ENCODE measurements around the gene ARIH2.

The ARIH2 gene

DNA sequence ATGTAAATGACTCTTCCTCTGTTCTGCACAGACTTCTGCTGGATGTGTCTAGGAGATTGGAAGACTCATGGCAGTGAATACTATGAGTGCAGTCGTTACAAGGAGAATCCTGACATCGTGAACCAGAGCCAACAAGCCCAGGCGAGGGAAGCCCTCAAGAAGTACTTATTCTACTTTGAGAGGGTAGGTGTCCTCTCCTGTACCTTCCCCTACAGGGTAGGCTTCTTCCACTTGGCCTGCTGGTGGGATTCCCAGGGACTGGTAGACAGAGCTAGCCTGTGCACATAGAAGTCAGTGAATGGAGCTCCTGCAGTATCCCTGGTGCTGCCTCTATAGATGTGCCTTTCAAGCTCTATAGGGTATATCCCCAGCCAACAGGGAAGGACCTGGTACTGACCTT lies 60.8 kb downstream of the ARIH2 start:
- DNase-seq = no peak

DNA sequence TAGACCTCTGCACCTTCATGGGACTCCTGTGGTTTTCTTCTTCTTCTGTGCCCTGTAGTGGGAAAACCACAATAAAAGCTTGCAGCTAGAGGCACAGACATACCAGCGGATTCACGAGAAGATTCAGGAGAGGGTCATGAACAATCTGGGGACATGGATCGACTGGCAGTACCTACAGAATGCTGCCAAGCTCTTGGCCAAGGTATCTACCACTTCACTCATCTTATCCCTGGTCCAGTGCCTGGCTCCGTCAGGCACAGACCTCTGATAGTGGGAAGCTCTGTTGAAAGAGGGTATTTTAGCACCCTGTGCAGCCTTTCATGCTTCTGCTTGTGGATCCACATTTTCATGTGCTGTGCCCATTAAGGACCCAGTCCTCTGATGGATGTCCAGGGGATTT lies 61.7 kb downstream of the ARIH2 start:
- no peak for DNase-seq

DNA sequence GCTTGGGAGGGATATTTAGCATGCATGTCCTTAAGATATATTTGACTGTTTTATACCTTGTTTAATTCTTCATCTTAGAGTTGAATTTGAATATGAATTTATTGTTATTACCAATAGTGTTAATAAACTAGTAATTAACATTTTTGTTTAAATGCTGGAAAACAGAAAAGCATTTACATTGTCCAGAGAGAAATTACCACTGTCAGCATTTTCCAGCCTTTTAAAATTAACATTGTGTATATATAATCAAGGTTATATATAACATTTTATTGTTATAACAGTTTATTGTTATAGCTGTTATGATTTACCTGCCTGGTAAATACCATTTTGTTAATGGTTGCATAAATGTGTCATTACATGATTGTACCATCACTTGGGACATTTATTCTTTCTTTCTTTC lies 63.4 kb downstream of the ARIH2 start:
- DNase-seq = no peak

DNA sequence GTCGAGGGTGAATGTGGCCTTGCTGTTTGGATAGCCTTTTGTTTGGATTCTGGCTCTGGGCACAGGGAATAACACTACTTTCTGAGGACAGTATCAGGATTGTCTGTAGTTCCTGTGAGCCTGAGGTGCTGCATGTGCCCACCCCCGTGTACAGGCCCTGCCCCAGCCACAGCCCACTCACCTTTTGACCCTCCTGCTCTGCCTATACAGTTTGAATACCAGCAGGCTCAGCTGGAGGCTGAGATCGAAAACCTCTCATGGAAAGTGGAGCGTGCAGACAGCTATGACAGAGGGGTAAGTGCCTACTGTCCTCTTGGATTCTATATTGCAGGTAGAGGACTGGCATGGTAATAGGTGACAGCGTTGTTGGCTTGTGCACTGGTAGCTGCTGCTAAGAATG lies 64.0 kb downstream of the ARIH2 start:
- DNase-seq = no peak

DNA sequence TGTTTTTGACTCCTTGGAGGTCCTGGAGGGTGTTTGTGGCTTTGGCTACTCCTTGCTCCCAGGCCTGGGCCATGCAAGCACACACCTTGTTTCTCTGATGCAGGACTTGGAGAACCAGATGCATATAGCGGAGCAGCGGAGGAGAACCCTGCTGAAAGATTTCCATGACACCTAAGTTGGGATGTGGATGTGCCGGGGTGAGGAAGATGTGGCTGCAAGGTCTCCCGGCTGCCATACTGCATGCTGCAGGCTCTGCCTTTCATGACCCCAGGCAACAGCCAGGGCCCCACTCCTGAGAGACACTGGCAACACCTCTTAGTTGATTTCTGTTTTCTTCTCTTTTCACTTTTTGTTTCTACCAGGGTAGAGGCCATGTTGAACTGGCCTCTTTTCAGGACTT lies 64.5 kb downstream of the ARIH2 start:
- DNase-seq = no peak

DNA sequence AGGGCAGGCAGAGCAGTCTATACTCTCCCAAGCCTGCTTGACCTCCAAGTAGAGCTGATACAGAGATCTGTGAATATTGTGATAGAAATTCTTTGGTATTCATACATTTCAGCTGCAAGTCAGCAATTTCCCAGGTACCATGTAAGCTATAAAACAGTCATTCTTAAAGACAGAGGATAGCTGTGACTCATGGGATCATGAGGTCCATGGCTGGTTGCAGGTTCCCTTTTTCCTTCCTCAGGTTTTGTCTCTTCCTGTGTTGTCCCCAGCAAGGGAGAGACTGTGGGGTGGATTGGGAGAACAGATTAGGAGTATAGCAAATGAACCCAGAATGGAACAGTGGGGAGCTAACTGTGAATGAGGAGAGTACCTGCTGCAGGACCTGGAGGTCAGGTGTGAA lies 66.0 kb downstream of the ARIH2 start:
- no peak for DNase-seq

DNA sequence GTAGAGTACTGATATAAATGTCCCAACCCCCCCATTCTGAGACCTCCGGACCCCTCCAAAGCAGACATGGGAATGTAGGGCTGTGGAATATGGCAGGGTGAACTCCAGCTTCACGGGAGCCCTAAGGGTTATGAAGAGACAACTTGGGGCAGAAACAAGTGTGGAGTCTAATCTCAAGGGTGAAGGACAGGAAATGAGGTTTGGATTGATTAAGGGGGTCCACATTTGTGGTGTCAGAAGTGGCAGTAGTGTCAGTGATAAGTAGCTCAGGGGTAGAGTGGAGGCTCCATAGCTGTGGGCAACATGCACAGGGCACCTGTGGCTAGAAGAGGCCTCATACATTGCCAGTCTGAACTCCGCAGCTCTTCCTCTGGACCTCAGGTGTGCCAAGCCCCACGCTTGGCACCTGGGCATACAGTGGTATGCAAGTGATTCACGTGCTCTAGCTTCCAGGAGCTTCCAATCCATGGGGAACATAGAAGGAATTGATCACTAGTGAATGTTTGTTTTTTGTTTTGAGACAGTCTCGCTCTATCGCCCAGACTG lies 67.3 kb downstream of the ARIH2 start:
- DNase-seq = no peak

DNA sequence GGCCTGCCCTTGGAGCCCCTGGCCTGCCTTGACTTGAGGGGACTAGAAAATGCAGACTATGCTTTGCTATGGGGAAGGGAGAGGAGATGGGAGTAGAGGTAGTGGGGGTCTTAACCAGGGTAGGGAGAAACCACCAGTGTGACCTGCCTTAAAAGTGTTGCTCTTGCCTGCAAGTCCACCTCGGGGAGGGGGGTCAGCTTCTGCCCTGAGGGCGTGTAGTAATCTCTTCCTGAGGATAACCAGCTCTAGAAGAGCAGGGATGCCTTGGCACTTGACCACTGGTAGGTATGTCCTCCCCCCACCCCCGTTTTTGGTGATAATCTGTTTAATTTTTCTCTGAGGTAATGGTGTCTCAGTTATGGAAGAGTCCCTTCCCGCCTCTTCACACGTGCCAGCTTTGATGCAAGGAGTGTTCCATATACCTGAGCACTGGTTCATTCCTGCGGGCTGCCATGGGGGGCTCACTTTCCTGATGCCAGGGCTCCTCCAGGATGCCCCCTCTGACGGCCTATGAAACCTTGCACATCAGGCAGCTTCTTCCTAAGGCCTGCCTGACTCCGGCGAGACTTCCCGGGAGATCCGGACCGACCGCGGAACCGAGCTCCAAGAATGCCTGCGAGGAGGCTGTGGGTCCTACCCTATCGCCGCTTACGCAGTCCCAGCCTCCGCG lies 70.6 kb downstream of the ARIH2 start:
- peak; percentile 84 for DNase-seq

DNA sequence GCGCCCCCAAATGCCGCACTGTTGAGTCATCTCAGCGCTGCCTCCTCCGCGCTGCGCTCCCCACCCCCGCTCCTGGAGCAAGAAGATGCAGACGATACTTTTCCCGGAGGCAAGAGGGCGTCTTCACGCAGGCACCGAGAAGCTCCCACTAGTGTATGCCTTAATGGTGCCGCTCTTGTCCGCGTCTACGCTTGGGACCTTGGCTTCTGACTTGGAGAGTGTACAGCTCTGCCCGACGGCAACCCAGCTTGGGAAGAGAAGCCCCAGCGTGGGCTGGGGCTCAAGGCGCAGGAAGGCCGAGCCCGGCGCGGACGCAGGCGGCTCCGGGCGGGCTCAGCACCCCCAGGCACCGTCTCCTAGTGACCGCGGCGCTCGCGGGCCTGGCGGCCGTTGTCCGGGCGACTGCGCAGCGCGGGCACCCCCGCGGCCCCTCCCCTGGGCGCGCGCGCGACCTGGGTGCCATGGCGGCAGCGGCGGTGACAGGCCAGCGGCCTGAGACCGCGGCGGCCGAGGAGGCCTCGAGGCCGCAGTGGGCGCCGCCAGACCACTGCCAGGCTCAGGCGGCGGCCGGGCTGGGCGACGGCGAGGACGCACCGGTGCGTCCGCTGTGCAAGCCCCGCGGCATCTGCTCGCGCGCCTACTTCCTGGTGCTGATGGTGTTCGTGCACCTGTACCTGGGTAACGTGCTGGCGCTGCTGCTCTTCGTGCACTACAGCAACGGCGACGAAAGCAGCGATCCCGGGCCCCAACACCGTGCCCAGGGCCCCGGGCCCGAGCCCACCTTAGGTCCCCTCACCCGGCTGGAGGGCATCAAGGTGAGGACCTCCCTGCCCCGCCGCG lies 71.4 kb downstream of the ARIH2 start, which contains the start of gene P4HTM:
Gene P4HTM, plus strand, starts transcription at position 446 of the 840 bp plus-strand sequence. Its CDS starts 16 bp downstream, at position 462.
- DNase-seq = peak; percentile 97

DNA sequence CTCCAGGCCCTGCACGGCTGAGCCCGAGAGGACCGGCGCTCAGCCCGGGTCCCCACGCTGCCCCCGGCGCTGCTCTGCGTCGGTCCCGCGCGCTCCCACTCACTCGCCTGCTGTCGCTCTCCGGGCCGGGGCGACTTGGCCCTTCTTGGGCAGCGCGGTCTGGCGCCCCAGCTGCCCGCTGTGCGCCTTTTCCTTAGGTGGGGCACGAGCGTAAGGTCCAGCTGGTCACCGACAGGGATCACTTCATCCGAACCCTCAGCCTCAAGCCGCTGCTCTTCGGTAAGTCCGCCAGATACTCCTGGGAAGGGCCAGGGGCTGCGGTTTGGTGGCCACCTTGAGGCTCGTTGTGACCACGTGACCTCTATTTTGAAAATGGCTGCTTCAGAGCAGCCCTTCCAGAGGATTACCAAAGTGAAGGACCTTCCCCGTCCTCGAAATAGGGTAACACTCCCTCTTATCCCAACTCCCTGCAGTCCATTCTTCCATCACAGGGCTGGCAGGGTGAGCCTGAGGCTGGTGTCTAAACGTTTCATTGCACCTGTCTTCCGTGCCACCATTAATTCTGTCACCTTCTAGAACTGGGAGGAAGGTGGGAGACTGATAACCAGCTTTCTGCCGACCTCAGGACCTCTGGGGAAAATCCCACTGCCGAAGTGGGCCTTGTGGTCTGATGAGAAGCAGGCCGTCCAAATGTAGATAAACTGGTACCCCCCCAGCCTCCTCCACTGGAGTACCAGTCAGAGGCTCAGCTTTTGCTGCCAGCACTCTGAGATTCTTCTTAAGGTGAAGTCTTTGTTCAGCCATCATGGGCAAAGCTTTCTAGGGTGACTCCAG lies 72.2 kb downstream of the ARIH2 start:
- DNase-seq = peak; percentile 68

DNA sequence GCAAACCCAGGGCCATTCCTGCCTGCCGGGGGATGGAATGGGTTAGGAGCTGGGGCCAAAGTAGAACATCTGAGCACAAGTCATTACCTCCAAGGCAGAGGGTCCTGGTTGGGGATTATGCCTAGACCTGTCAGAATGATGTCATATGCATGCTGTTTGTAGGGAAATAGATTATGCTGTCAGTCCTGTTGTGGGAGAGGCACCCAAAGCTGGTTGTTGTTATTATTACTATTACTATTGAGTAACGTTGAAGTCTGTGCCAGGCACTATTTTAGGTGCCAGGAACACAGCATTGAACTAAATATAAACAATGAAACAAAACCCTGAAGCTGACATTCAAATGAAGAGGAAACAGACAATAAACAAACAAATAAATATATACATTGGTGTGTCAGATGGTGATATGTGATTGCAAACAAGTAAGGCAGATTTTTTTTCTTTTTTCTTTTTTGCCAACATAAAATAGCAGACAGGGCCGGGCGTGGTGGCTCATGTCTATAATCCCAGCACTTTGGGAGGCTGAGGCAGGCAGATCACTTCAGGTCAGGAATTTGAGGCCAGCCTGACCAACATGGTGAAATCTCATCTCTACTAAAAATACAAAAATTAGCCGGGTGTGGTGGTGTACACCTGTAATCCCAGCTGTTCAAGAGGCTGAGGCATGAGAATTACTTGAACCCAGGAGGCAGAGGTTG lies 73.4 kb downstream of the ARIH2 start:
- DNase-seq = no peak

DNA sequence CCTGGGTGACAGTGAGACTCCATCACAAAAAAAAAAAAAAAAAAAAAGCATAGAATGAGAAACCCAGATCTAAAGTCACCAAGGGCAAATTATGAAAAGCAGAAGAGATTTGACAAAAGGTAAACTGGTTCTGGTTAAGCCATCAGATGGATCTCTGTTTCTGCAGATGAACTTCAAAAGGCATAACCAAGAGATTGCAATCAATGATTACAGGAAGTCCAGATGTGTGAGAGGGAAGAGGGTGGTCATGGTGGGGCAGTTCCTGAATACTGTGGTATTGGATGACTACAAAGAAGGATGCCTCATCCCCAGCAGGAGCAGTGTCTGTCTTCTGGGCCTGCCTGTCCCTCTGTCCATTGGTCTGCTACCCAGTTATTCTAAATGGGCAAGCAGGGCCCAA lies 75.2 kb downstream of the ARIH2 start:
- no peak for DNase-seq

DNA sequence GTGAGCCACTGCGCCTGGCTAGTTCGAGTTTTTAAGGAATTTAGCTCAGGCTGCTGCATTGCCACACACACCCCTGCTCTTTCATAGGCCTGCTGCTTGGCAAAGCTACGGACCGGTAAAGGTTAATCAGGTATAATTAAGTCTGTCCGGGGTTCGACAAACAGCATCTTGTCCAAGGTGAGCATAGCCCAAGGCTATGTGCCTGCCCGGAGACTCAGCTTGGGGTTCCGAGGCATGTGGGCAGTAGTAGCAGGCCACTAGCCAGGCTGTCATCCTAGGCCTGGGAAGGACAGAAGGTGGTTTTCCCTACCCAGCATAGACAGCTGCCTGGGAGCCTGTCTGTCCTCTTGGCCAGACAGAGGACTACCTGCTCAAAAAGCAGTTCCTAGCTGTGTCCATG lies 78.0 kb downstream of the ARIH2 start:
- DNase-seq = no peak

DNA sequence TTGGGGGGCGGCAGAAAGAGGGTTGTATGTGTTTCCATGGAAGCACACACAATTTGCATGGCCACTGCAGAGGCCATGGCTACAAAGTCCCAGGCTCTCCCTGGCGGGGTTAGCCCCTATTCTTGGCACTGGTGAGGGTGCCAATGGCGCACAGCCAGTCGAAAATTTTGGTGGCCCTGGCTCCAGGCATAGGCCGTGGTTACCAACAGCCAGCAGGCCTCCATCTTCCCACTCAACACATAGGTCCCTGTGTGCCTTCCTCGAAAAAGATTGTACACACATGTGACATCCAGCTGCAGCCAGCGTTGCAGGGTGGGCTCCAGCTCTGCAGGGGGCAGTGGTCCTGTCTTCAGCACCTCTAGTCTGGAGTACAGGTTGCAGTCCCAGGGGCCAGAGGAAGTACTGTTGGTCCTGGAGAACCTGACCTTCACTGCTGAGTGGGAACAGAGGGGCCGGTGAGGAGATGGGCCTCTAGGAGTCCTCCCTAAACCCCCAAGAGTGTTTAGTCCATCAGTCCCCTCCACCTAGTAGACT lies 78.5 kb downstream of the ARIH2 start:
- DNase-seq = no peak

DNA sequence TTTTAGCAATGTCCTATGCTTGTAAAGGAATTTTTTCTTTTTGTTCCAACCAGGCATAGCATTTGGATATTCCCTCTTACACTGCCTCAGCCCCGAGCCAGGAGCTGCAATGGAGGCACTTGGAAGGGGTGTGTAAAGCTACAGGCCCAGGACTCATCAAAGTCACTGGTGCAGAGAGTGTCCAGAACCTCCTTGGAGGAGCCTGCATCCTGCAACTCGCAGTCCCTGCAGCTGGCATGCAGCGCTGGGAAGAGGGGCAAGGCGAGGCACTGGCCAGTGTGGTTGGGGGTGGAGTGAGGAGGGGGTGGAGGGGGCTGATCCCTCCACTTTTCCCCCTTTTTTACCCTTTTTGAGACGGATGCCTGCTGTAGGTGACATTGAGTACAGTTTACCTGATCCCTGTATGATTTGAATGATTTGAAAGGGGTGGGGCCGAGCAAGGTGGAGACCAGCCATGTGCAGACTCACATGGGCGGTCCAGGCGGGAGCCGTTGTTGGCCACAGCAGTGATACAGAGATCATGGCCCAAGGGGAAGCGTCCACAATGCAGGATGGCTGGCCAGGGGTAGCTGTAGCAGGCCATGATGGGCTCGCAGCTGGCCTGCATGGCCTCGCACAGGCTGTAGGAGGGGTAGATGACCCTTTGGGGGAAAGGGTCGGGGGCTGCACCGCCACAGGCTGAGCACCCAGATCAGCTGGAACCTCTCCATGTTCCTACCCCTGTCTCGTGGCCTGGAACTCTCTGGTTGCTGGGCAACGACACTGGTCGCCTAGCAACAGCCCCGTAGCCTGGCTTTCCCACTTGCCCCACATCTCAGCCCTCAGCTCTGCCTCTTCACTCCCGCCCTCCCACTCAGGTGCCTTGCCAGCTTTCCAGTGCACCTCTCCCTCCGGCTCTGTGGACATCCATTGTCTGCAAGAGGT lies 79.3 kb downstream of the ARIH2 start:
- no peak for DNase-seq

DNA sequence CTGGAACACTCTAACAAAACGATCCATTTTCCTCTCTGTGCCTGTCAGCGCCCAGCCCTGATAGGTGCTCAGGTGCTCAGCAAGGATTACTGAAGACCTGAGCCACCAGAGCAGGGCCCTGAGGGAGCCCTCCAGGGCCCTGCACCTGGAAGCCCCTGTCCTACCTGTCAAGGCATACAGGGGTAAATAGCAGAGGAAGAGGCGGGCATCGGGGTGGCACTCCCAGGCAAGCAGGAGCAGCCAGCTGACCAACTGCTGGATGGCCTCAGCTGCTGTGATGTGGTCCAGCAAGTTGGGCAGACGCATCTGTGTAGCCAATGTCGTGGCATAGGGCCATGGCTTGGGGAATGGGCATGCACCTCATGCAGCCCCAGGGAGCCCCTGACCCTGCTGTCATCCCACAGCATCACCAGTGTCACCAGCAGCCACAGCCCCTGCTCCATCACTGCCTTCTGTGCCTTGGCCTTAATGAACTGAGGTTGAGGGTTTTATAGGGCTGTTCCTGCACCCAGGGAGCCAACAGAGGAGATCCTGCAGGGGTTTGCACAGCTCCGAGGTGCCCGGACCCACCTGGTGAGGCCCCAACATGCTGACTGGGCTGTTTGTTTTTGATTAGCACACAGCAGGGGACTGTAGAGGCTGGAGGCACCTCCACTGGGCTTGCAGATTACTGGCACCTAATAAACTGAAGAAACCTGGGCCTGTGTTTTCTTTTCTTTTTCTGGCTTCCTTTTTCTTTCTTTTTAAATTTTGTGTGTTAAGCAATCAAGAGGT lies 80.6 kb downstream of the ARIH2 start:
- no peak for DNase-seq

DNA sequence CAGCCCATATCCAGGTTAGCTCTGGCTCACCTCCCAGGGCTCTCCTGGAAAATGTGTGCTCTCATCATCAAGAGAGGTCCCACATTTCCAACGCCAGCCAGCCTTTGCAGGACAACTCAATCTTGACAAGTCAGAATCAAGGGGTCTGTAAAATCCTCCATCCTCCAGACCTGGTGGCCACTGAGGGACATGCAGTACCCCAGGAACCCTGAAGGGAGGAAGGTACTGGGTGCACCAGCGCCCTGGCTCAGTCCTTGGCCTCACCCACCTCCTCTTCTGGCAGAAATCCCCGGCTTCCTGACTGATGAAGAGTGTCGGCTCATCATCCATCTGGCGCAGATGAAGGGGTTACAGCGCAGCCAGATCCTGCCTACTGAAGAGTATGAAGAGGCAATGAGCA lies 82.5 kb downstream of the ARIH2 start:
- no peak for DNase-seq

DNA sequence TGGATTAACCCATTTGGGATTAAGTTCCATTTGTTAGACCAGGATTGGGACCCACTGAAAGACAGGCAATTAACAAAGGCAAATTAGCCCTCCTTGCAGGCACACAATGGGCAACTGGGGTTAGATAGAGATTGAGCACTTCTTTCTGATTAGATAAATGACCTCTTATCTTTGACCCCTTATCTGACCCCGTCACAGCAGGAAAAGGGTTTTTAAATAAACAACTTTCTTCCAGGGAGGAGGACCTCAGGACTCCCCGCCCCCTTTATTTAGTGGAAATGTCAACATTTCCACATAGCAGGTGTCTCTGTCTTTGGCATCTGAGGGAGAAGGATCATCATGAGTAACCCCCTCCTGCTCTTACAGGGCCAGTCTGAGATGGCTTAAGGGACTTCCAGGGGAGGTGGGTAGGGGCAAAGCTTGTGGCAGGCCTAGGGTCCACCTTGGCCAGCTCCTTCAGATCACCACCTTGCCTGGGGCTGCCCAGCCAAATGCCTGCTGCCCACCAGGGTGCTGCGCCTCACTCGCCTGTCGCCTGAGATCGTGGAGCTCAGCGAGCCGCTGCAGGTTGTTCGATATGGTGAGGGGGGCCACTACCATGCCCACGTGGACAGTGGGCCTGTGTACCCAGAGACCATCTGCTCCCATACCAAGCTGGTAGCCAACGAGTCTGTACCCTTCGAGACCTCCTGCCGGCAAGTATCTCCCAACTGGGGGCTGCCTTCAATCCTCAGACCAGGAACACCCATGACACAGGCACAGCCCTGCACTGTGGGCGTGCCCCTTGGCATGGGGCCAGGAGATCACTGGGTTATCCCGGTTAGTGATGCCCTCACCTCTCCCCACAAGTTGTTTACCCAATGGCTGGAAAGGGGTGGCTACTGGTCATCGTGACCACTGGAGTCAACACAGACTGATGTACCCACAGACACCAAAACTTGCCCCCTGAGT lies 86.0 kb downstream of the ARIH2 start:
- no peak for DNase-seq

DNA sequence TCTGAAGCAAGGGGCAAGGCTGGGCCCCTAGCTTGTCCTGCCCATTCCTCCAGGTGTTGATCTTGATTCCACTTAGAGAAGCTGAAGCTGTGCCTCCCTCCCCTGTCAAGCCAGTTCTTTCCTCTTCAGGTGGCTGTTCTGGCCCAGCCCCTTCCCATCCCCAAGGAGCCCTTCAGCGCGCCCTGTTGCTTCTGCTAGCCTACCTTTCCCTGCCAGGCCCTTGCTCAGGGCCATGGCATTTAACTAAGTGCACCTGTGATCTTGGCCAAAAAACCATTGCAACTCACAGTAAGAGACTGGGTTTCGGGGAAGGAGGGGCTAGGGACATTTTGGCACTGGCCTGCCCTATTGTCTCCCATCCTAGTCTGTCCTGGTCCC lies 86.7 kb downstream of the ARIH2 start:
- DNase-seq = no peak

All from islet precursor cell (in vitro differentiated cells).